ENCODE data around the gene PLEK. TPM values are rescaled to one million over a fixed set of nuclear protein-coding genes. Genes with fewer than 3 reads are reported as not detected.
A peak's percentile ranks its signal among the peaks of the same experiment; 100 is the strongest.

PLEK gene
- total and polyA plus RNA-seq, 9 of the 15 experiments (the other 6 are each of a cell fraction or from before 2014, with no cell fraction given): 0.14 to 1.2 (median 0.36) TPM

- peak; percentile 67 for TF ChIP-seq PBX2 (CRISPR knock-in tag; IDR thresholded peaks at IDR 0.05; ENCODE audit: low read depth)
- TF ChIP-seq PBX2 (tag; conservative IDR thresholded peaks at IDR 0.05; ENCODE audit: low read depth): peak; percentile 73
- TF ChIP-seq RB1 (IDR thresholded peaks at IDR 0.05; ENCODE audit: low read depth): no peak
- TF ChIP-seq MAX (CRISPR knock-in tag; IDR thresholded peaks at IDR 0.05): no peak
- TF ChIP-seq PKNOX1 (IDR thresholded peaks at IDR 0.05): peak; percentile 95
- TF ChIP-seq POLR2AphosphoS5 (IDR thresholded peaks at IDR 0.05; ENCODE audit: control insufficient read depth, insufficient read depth, low read depth, low read length): no peak
- TF ChIP-seq CREBBP (IDR thresholded peaks at IDR 0.05; ENCODE audit: low read depth, low read length): no peak
- peak; percentile 74; the same call in 1 of the 2 replicates for TF ChIP-seq JUND (IDR thresholded peaks at IDR 0.05; ENCODE audit: borderline replicate concordance, low read depth, low read length)
- peak; percentile 57; the same call in 1 of the 3 replicates for TF ChIP-seq JUND (tag; IDR thresholded peaks at IDR 0.05; ENCODE audit: borderline replicate concordance, low read depth, low read length)
- no peak for TF ChIP-seq ZFX (CRISPR knock-in tag; IDR thresholded peaks at IDR 0.05)
- no peak for TF ChIP-seq ZNF561 (CRISPR knock-in tag; conservative IDR thresholded peaks at IDR 0.05)
- TF ChIP-seq BRF2 (IDR thresholded peaks at IDR 0.05; ENCODE audit: borderline replicate concordance, insufficient read depth, insufficient read length): no peak
- no peak for TF ChIP-seq KAT8 (IDR thresholded peaks at IDR 0.05; ENCODE audit: low read depth)
- TF ChIP-seq ZNF445 (CRISPR knock-in tag; IDR thresholded peaks at IDR 0.05; ENCODE audit: low read depth): no peak
- TF ChIP-seq HMG20B (CRISPR knock-in tag; IDR thresholded peaks at IDR 0.05): no peak
- TF ChIP-seq NFIX (CRISPR knock-in tag; IDR thresholded peaks at IDR 0.05; ENCODE audit: low read depth): no peak
- TF ChIP-seq ZNF512 (tag; IDR thresholded peaks at IDR 0.05): no peak
- no peak for TF ChIP-seq CHCHD3 (CRISPR knock-in tag; IDR thresholded peaks at IDR 0.05)
- no peak for TF ChIP-seq ATF4 (CRISPR knock-in tag; IDR thresholded peaks at IDR 0.05)
- no peak for TF ChIP-seq TCF7 (IDR thresholded peaks at IDR 0.05; ENCODE audit: borderline replicate concordance)
- no peak for TF ChIP-seq TAL1 (IDR thresholded peaks at IDR 0.05)
Observed at GRCh38 chr2:68330691-68331090, 34.4 kb upstream of the PLEK start (continued).
